ENCODE data around the gene SLC10A7.

Gene SLC10A7

DNA sequence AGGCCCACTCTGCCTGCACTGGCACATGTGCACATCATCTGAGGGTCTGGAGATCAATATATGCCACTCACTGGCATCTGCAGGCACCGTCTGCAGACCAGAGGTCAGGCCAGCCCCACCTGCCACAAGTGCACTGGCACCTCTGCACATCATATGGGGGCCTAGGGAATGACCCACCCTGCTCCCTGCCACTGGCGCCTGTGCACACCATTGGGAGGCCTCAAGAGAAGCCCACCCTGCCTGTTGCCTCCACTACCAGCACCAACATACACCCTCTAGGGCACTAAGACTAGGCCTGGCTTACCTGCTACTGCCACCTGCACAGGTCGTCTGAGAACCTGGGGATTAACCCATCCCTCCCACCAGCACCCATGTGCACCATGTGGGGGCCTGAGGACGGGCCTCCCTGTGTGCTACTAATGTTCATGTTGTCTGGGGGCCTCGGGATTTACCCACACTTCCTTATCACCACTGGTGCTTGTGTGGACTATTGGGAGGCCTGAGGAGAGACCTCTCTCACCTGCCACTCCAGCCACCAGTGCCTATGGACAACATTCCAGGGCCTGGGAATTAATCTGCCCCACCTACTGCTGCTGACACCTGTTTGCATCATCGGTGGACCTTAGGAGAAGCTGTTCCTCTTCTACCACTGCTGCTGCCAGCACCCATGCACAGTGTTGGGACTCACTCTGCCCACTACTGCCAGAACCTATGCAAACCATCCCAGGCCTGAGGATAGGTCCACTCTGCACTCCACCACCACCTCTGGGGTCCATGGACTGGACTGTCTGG, 193.7 kb downstream of the SLC10A7 start:
- TF ChIP-seq ZNF565 (CRISPR knock-in tag; conservative IDR thresholded peaks at IDR 0.05; ENCODE audit: low read depth), result no peak
- TF ChIP-seq, protein P1, sequence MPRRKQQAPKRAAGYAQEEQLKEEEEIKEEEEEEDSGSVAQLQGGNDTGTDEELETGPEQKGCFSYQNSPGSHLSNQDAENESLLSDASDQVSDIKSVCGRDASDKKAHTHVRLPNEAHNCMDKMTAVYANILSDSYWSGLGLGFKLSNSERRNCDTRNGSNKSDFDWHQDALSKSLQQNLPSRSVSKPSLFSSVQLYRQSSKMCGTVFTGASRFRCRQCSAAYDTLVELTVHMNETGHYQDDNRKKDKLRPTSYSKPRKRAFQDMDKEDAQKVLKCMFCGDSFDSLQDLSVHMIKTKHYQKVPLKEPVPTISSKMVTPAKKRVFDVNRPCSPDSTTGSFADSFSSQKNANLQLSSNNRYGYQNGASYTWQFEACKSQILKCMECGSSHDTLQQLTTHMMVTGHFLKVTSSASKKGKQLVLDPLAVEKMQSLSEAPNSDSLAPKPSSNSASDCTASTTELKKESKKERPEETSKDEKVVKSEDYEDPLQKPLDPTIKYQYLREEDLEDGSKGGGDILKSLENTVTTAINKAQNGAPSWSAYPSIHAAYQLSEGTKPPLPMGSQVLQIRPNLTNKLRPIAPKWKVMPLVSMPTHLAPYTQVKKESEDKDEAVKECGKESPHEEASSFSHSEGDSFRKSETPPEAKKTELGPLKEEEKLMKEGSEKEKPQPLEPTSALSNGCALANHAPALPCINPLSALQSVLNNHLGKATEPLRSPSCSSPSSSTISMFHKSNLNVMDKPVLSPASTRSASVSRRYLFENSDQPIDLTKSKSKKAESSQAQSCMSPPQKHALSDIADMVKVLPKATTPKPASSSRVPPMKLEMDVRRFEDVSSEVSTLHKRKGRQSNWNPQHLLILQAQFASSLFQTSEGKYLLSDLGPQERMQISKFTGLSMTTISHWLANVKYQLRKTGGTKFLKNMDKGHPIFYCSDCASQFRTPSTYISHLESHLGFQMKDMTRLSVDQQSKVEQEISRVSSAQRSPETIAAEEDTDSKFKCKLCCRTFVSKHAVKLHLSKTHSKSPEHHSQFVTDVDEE (CRISPR knock-in tag; IDR thresholded peaks at IDR 0.05), result no peak
- no peak for TF ChIP-seq BACH2 (CRISPR knock-in tag; IDR thresholded peaks at IDR 0.05; ENCODE audit: borderline replicate concordance)
- no peak for TF ChIP-seq ZFP3 (CRISPR knock-in tag; IDR thresholded peaks at IDR 0.05)
- TF ChIP-seq, protein P2, sequence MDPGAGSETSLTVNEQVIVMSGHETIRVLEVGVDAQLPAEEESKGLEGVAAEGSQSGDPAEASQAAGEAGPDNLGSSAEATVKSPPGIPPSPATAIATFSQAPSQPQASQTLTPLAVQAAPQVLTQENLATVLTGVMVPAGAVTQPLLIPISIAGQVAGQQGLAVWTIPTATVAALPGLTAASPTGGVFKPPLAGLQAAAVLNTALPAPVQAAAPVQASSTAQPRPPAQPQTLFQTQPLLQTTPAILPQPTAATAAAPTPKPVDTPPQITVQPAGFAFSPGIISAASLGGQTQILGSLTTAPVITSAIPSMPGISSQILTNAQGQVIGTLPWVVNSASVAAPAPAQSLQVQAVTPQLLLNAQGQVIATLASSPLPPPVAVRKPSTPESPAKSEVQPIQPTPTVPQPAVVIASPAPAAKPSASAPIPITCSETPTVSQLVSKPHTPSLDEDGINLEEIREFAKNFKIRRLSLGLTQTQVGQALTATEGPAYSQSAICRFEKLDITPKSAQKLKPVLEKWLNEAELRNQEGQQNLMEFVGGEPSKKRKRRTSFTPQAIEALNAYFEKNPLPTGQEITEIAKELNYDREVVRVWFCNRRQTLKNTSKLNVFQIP (CRISPR knock-in tag; IDR thresholded peaks at IDR 0.05; ENCODE audit: borderline replicate concordance, low read depth), result no peak
- no peak for TF ChIP-seq ZC3H10 (CRISPR knock-in tag; IDR thresholded peaks at IDR 0.05)
- TF ChIP-seq OSR1 (CRISPR knock-in tag; IDR thresholded peaks at IDR 0.05), result no peak
- TF ChIP-seq GLIS3 (CRISPR knock-in tag; IDR thresholded peaks at IDR 0.05), result no peak
- no peak for TF ChIP-seq ZNF8 (CRISPR knock-in tag; IDR thresholded peaks at IDR 0.05)
- no peak for TF ChIP-seq ZFP30 (CRISPR knock-in tag; IDR thresholded peaks at IDR 0.05)
- no peak for TF ChIP-seq ISL1 (CRISPR knock-in tag; IDR thresholded peaks at IDR 0.05)
- TF ChIP-seq, protein P3, sequence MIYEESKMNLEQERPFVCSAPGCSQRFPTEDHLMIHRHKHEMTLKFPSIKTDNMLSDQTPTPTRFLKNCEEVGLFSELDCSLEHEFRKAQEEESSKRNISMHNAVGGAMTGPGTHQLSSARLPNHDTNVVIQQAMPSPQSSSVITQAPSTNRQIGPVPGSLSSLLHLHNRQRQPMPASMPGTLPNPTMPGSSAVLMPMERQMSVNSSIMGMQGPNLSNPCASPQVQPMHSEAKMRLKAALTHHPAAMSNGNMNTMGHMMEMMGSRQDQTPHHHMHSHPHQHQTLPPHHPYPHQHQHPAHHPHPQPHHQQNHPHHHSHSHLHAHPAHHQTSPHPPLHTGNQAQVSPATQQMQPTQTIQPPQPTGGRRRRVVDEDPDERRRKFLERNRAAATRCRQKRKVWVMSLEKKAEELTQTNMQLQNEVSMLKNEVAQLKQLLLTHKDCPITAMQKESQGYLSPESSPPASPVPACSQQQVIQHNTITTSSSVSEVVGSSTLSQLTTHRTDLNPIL (CRISPR knock-in tag; IDR thresholded peaks at IDR 0.05; ENCODE audit: low read depth), result no peak
- TF ChIP-seq PPARA (CRISPR knock-in tag; IDR thresholded peaks at IDR 0.05; ENCODE audit: borderline replicate concordance), result no peak
- ATAC-seq, result no peak

DNA sequence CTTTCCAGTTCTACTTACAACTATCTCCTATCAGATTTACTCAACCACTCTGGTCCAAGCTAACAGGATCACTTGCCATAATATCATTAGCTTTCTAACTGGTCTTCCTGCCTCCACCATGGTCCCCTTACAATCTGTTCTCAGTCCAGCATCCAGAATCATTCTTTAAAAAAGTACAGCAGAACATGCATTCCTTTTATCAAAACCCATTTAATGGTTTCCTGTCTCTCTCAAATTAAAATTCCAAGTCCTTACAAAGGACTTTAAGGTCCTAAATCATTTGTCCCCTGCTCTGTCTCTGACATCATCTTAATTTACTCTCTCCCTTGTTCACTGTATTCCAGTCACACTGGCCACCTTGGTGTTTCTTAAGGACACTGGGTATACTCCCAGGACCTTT, 202.8 kb downstream of the SLC10A7 start:
- ATAC-seq, result no peak
- TF ChIP-seq OSR1 (CRISPR knock-in tag; IDR thresholded peaks at IDR 0.05) (no peak), CSDC2 (CRISPR knock-in tag; IDR thresholded peaks at IDR 0.05) (no peak), SNAI2 (CRISPR knock-in tag; IDR thresholded peaks at IDR 0.05) (0 out of 2 replicates have a peak, but pooled peaks have one; percentile 56), ZC3H10 (CRISPR knock-in tag; IDR thresholded peaks at IDR 0.05) (peak; percentile 56; the same call in 1 of the 2 replicates), ZFP30 (CRISPR knock-in tag; IDR thresholded peaks at IDR 0.05) (no peak), ISL1 (CRISPR knock-in tag; IDR thresholded peaks at IDR 0.05) (peak; percentile 89), ZFP3 (CRISPR knock-in tag; IDR thresholded peaks at IDR 0.05) (no peak), ZNF565 (CRISPR knock-in tag; conservative IDR thresholded peaks at IDR 0.05; ENCODE audit: low read depth) (no peak), TOX (CRISPR knock-in tag; IDR thresholded peaks at IDR 0.05; ENCODE audit: borderline replicate concordance) (no peak)
- TF ChIP-seq, protein P2 (CRISPR knock-in tag; IDR thresholded peaks at IDR 0.05; ENCODE audit: borderline replicate concordance, low read depth), result no peak; the same call in 1 of the 2 replicates
- TF ChIP-seq, protein P4, sequence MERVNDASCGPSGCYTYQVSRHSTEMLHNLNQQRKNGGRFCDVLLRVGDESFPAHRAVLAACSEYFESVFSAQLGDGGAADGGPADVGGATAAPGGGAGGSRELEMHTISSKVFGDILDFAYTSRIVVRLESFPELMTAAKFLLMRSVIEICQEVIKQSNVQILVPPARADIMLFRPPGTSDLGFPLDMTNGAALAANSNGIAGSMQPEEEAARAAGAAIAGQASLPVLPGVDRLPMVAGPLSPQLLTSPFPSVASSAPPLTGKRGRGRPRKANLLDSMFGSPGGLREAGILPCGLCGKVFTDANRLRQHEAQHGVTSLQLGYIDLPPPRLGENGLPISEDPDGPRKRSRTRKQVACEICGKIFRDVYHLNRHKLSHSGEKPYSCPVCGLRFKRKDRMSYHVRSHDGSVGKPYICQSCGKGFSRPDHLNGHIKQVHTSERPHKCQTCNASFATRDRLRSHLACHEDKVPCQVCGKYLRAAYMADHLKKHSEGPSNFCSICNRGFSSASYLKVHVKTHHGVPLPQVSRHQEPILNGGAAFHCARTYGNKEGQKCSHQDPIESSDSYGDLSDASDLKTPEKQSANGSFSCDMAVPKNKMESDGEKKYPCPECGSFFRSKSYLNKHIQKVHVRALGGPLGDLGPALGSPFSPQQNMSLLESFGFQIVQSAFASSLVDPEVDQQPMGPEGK (CRISPR knock-in tag; IDR thresholded peaks at IDR 0.05; ENCODE audit: borderline replicate concordance), result peak; percentile 30; the same call in 1 of the 2 replicates
- TF ChIP-seq, protein P3 (CRISPR knock-in tag; IDR thresholded peaks at IDR 0.05; ENCODE audit: low read depth), result peak; percentile 55; the same call in 1 of the 2 replicates
